DMS79 treated with DMSO at 0.1 percent for 48 hours (cell line): Measurements from ENCODE around the gene CCSAP.
"Not testable (repeated sequence)": the region's sequence is repeated elsewhere in the genome, so short reads cannot be mapped to it uniquely, and the experiment has no call there.

Experiments
- DNase-seq: peaks from one replicate; lab custom pipeline; 2025; lab: John Stamatoyannopoulos, UW

CCSAP gene

DNA sequence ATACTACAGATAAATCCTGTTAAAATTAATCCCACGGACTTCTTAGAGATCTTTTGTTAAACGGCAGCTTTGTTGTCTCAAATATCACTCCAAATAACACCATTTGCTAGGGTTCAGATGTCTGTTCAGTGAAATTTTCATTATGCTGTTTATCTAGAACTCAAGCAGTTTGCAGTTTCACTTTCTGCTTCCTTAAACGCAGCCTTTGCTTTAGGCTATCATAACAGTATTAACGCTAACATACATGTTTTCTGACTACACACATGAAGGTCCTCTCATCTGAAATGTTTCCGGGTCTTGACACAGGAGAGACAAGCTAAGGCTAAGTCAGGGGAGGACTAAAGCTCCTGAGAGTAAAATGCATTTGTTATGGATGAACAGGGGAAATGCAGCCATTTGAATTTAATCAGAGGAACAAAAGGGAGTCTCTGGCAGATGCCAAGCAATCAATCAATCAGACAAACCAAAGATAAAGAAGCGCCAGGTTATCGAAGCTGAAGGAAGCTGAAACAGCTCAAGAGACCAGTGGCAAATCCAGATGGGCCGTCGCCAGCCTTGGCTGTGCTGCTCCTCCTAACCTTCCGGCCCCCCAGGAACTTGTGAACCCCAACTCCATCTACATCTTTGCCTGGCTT lies 16.9 kb downstream of the CCSAP start:
- no peak for DNase-seq

DNA sequence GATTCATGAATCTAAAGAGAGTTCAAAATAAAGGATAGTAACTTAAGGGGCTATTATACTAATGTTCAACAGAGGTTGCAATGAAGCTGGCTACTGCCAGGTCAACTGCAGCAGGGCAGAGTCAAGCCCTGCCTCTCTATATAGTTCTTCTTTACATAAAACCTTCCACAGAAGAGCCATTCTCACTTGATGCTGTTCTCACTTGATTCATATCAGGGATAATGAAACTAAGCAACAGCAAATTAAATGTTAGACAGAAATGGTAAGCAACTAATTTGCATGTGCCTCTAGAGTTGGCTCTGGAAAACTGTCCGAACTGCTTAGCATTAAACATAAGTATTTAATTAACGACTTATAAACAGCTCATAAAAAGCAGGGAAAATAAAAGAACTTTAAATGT lies 17.4 kb downstream of the CCSAP start:
- no peak for DNase-seq

DNA sequence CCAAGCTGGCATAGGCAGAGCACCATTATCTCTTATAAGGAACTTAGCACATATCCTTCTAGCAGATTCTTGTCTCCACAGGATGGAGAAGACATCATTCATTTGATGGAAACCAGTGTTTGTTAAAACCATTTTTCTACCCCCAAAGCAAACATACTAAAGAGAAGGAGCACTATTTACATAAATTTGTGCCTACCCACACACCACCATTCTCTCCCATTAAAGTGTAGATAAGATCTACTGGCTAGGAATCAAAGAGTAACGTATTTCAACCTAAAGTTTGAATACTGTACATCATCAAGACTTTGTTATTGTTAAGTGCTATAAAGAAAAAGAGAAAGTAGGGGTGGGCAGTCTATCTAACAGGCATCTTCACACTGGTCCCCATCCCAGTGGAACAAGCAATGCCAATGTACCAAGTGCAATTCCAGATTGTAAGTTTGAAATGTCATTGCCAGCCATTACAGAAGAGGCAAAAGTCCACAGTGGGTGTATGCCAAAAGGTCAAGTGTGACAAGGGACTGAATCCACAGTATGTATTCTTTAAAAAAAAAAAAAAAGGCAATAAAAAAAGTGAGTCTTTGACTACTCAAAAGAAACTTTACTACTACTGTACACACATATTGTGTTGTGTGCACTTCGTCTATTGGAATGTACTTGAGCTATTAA lies 18.8 kb downstream of the CCSAP start:
- DNase-seq, result no peak

- no peak for DNase-seq
Observed at GRCh38 chr1:229323201-229323600, 19.6 kb downstream of the CCSAP start.

DNA sequence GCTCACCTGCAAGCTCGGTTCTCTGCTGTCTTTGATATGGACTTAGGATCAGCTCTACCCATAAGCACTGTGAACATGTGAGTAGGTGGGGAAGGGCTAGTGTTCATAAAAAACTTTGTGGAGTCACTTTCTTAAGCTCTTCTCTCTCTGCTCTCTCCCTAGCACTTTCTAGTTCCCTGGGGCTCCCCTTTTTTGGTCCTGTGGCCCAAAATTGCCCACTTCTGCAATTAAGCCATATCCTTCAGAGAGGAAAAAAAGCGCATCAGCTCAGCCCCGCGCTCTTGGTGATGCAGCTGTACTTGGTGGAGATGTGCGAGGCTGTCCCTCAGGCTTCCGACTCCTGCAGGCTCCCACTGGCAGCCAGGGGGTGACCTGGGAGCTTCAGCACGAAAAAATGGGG lies 23.4 kb downstream of the CCSAP start:
- DNase-seq, result no peak

GRCh38 chr1:229318056-229318455 lies 24.8 kb downstream of the CCSAP start:
- DNase-seq, result no peak

GRCh38 chr1:229316166-229316565 lies 26.7 kb downstream of the CCSAP start:
- DNase-seq, result no peak

DNA sequence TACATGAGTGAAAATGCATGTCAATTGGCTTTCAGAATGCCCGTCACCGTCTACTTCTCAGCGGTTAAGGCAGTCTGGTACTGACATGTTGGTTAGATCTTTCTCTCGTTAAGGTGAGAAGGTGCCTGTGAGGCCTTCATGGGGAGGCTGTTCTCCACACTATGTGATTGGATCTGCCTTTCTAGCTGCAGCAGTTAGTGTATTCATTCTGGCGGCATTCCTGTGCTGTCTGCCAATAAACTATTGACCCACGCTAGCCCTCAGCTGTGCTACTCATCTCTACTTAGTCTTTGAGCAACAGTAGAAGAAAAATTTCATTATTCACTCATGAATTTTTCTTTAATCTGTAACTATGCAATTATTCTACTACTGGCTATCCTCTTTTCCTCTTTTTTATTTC lies 32.0 kb downstream of the CCSAP start:
- DNase-seq, result no peak

DNA sequence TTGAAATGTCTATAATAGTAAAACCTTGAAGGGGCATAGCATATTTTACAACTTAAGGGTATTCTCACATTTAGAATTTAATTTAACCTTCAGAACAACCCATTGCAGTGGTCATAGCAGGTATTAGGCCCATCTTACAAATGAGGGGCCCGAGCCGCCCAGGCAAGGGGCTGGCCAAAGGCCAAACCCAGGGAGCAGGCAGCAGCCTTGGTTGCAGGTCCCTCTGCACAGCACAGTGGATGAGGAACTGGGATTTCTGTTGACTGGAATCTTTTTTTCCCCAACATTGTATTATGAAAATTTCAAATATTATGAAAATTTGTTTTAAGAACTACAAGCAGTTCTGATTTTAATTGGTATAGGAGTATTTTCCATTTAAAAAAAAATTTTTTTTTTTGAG lies 33.2 kb downstream of the CCSAP start:
- DNase-seq, result no peak

- no peak for DNase-seq
Observed at GRCh38 chr1:229309074-229309473, 33.8 kb downstream of the CCSAP start.

GRCh38 chr1:229305392-229305791 lies 37.5 kb downstream of the CCSAP start:
- no peak for DNase-seq

DNA sequence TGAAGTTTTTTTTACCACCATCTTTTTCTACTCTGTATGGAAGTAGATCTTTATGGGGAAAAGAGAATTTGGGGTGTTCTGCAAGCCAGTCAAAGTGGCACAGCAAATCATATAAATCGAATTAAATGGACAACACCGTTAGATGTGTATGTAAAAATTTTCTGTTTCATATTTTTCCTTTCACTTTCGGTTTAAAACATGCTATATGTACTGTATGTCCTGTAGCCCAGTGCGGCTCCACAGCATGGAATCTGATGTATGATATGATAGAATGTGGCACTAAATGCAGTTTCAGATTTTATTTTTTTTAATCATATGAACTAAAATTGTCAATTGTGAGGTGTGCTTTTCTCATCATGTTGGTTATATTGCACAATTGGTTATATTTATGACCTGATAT lies 39.0 kb downstream of the CCSAP start:
- DNase-seq, result no peak

GRCh38 chr1:229302740-229303139 lies 40.1 kb downstream of the CCSAP start:
- no peak for DNase-seq

GRCh38 chr1:229300099-229300757 lies 42.6 kb downstream of the CCSAP start:
- no peak for DNase-seq

- no peak for DNase-seq
Observed at GRCh38 chr1:229298887-229299503, 43.9 kb downstream of the CCSAP start.

- no peak for DNase-seq
Observed at GRCh38 chr1:229298420-229298819, 44.4 kb downstream of the CCSAP start.

GRCh38 chr1:229297746-229298145 lies 45.1 kb downstream of the CCSAP start:
- DNase-seq, result no peak

DNA sequence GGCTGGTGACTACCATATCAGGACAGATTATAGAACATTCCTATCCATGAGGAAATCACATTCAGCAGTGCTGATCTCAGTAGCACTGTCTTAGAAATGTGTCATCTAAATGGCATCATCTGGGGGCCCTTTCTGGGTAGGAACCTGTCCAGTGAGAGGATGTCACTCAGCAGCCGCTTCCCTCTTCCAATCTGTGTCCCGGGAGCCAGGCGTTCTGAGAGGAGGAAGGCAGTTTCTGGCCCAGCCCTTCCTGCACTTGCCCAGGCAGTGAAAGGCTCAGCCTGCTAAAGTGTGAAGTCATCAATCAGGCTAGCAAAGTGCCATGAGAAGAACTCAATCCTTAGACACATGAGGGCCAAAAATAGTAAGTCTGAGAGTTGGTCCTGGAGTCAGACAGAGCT lies 46.3 kb downstream of the CCSAP start:
- DNase-seq, result no peak

- no peak for DNase-seq
Observed at GRCh38 chr1:229295745-229296144, 47.1 kb downstream of the CCSAP start.

GRCh38 chr1:229293528-229294204 lies 49.2 kb downstream of the CCSAP start:
- DNase-seq, result no peak

DNA sequence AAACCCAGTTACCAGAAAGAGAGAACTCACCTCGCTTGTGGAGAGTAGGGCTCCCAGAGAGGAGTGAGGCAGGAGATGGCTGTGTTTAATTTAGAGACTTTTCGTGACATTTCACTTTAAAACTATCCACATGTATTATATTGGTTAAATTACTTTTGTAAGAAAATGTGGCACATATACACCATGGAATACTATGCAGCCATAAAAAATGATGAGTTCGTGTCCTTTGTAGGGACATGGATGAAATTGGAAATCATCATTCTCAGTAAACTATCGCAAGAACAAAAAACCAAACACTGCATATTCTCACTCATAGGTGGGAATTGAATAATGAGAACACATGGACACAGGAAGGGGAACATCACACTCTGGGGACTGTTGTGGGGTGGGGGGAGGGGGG lies 51.2 kb downstream of the CCSAP start:
- not testable (repeated sequence) for DNase-seq

GRCh38 chr1:229288516-229288915 lies 54.3 kb downstream of the CCSAP start:
- DNase-seq, result no peak

DNA sequence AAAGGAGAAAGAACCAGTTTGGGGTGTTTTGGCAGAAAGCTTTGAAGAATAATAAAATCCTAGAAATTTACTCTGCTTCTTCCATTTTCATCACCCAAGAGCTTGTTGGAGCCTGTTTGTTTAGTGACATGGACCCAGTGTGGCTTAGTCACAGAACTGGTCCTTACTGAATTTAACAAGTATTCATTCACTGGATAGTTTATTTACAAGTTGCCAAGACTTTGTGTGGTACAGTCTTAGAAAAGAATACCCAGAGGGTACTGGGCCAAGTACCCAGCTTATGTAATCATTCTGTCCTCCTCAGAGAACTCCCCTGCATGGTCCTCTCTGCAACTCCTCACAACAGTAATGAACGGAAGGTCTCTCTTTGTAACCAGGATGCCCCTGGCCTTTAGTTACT lies 55.6 kb downstream of the CCSAP start:
- no peak for DNase-seq
